Endodermal cell (in vitro differentiated cells): ENCODE measurements around the gene AP5B1. TPM values are rescaled to one million over a fixed set of nuclear protein-coding genes. Genes with fewer than 3 reads are reported as not detected.

Experiments used
- DNase-seq: peaks from one replicate; pipeline ENCODE4 v3.0.0-alpha.2; 2017
- H3K27ac ChIP-seq: 2 replicates; pipeline ENCODE4 v1.5.1; 2013; ENCODE audit warnings: mild to moderate bottlenecking, low read depth, low read length, moderate library complexity
- H3K27me3 ChIP-seq: 2 replicates; pipeline ENCODE4 v1.6.1; 2013; ENCODE audit warnings: mild to moderate bottlenecking, low read length, moderate library complexity; ENCODE audit not compliant: insufficient read depth, control insufficient read depth, poor library complexity, severe bottlenecking
- H3K36me3 ChIP-seq: 2 replicates; pipeline ENCODE4 v1.7.0; 2013; ENCODE audit warnings: mild to moderate bottlenecking, low read length, moderate library complexity; ENCODE audit not compliant: control insufficient read depth, insufficient read depth
- H3K4me1 ChIP-seq: one replicate; pipeline ENCODE4 v1.7.0; 2013; ENCODE audit warnings: low read length; ENCODE audit not compliant: control insufficient read depth, insufficient read depth
- H3K4me3 ChIP-seq: 2 replicates; pipeline ENCODE4 v1.5.1; 2013; ENCODE audit warnings: mild to moderate bottlenecking, low read length, moderate library complexity
- H3K9ac ChIP-seq: 2 replicates; pipeline ENCODE4 v1.6.1; 2013; ENCODE audit warnings: mild to moderate bottlenecking, low read length, moderate library complexity; ENCODE audit not compliant: poor library complexity, severe bottlenecking; ENCODE audit errors: extremely low read depth
- H3K9me3 ChIP-seq: 2 replicates; pipeline ENCODE4 v1.6.1; 2013; ENCODE audit warnings: mild to moderate bottlenecking, low read length, moderate library complexity; ENCODE audit not compliant: control insufficient read depth
- H3K27ac Mint-ChIP-seq: 2 replicates; pipeline ENCODE4 v1.8.0; 2020; ENCODE audit warnings: mixed read lengths
- H3K27me3 Mint-ChIP-seq: 2 replicates; pipeline ENCODE4 v1.8.0; 2021; ENCODE audit warnings: mild to moderate bottlenecking, mixed read lengths; ENCODE audit not compliant: insufficient read depth
- H3K36me3 Mint-ChIP-seq: 2 replicates; pipeline ENCODE4 v1.8.0; 2020; ENCODE audit warnings: low read depth, mixed read lengths
- H3K4me1 Mint-ChIP-seq: 2 replicates; pipeline ENCODE4 v1.8.0; 2020; ENCODE audit warnings: mixed read lengths
- H3K4me3 Mint-ChIP-seq: 2 replicates; pipeline ENCODE4 v1.8.0; 2020; ENCODE audit warnings: mild to moderate bottlenecking, moderate library complexity, mixed read lengths
- H3K9me3 Mint-ChIP-seq: 2 replicates; pipeline ENCODE4 v1.8.0; 2020; ENCODE audit warnings: mild to moderate bottlenecking, mixed read lengths
- CTCF ChIP-seq: fragments of 200-600 bp; sonication (generic); conservative IDR thresholded peaks from 2 replicates; pipeline ENCODE4 v1.5.0; 2021; ENCODE audit warnings: antibody characterized with exemption, mild to moderate bottlenecking
- WGBS, 2 experiments: methylation state at CpG; one replicate each; pipeline versions ENCODE4 v1.1.5 to v1.1.7; 2013; ENCODE audit warnings: missing lambda C conversion rate in 2 of 2, mixed read lengths in 1 of 2; ENCODE audit not compliant: insufficient coverage in 1 of 2, insufficient read length in 1 of 2; 5-methylcytosine and 5-hydroxymethylcytosine counted together
- total RNA-seq, 2 donors: library from RNA; stranded (reverse); fragmentation: NEBNext Ultra II Directional in 1 of 2; extraction: Animal tissue kit (Norgen Biotek cat#: 25700) in 1 of 2; gene quantifications; 2 replicates in 1 of 2; 3 replicates in 1 of 2; pipeline ENCODE4 v1.2.1, GENCODE V29; 2021

The AP5B1 gene
- total RNA-seq, 2 donors from 2014 or later, result 17.8 to 29.9 TPM

DNA sequence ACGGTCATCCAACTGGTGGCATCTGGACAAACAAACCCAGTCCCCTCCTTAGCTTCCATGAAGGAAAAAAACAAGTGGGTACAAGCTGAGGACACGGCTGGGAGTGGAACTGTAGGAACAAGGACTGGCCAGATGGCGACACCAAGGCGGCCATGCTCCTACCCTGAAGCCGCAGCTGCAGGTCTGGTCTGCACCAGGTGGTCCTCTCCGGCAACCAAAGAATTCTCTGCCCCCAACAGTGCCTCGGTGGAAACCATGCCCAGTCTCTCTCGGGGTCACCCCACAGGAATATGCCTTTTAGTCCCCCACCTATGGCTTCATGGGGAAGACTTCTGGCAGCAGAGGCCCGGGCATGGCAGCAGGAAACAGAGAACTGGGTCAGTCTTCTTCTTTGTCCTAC is 28.7 kb upstream of the AP5B1 start:
- H3K4me3 Mint-ChIP-seq, result no peak overlapping the region
- H3K36me3 ChIP-seq, result no peaks in the 10 kb centered on the region
- H3K4me1 Mint-ChIP-seq, result peaks cover under 1% of the 10 kb centered on the region
- H3K27ac ChIP-seq, result no peak overlapping the region
- no peaks in the 10 kb centered on the region for H3K36me3 Mint-ChIP-seq
- 84 to 92% methylated on average over 6 to 9 of the region's 9 CpGs for WGBS, 2 experiments
- no peaks in the 10 kb centered on the region for H3K9me3 Mint-ChIP-seq
- H3K27ac Mint-ChIP-seq, result no peak overlapping the region
- no peak for DNase-seq
- H3K4me3 ChIP-seq, result no peak overlapping the region
- peaks cover 30% of the 10 kb centered on the region for H3K27me3 Mint-ChIP-seq
- H3K9me3 ChIP-seq, result no peaks in the 10 kb centered on the region
- H3K27me3 ChIP-seq, result peaks cover 8% of the 10 kb centered on the region
- no peak overlapping the region for H3K9ac ChIP-seq
- H3K4me1 ChIP-seq, result no peaks in the 10 kb centered on the region
- TF ChIP-seq CTCF, result no peak

GRCh38 chr11:65808744-65809341 is 28.1 kb upstream of the AP5B1 start:
- DNase-seq, result no peak
- no peaks in the 10 kb centered on the region for H3K36me3 Mint-ChIP-seq
- no peak for TF ChIP-seq CTCF
- peaks cover 8% of the 10 kb centered on the region for H3K27me3 ChIP-seq
- no peak overlapping the region for H3K4me3 ChIP-seq
- no peak overlapping the region for H3K27ac ChIP-seq
- no peak overlapping the region for H3K4me3 Mint-ChIP-seq
- no peaks in the 10 kb centered on the region for H3K4me1 ChIP-seq
- no peak overlapping the region for H3K27ac Mint-ChIP-seq
- H3K27me3 Mint-ChIP-seq, result peaks cover 34% of the 10 kb centered on the region
- no peak overlapping the region for H3K9ac ChIP-seq
- no peaks in the 10 kb centered on the region for H3K9me3 Mint-ChIP-seq
- H3K9me3 ChIP-seq, result no peaks in the 10 kb centered on the region
- 90 to 92% methylated on average over 16 to 20 of the region's 20 CpGs for WGBS, 2 experiments
- H3K36me3 ChIP-seq, result no peaks in the 10 kb centered on the region
- peaks cover 1% of the 10 kb centered on the region for H3K4me1 Mint-ChIP-seq

- DNase-seq, result no peak
- Mint-ChIP-seq H3K36me3 (no peaks in the 10 kb centered on the region), H3K9me3 (no peaks in the 10 kb centered on the region), H3K27ac (no peak overlapping the region), H3K4me3 (no peak overlapping the region), H3K4me1 (peaks cover 3% of the 10 kb centered on the region), H3K27me3 (peaks cover 38% of the 10 kb centered on the region)
- Histone ChIP-seq H3K27me3 (peaks cover 8% of the 10 kb centered on the region), H3K4me3 (no peak overlapping the region), H3K4me1 (no peaks in the 10 kb centered on the region), H3K9ac (no peak overlapping the region), H3K9me3 (no peaks in the 10 kb centered on the region), H3K36me3 (no peaks in the 10 kb centered on the region), H3K27ac (no peak overlapping the region)
- no peak for TF ChIP-seq CTCF
- 86 to 91% methylated on average over 6 of the region's 6 CpGs for WGBS, 2 experiments
Observed at GRCh38 chr11:65806979-65807378, 26.2 kb upstream of the AP5B1 start.
